H1 (cell line): Measurements from ENCODE around the gene KIF26B. TPM values are rescaled to one million over a fixed set of nuclear protein-coding genes. Genes with fewer than 3 reads are reported as not detected.

Experiments
- CHD7 ChIP-seq: fragments of 300-600 bp; sonication (generic); IDR thresholded peaks from 2 replicates; pipeline ENCODE4 v1.7.1; 2012; ENCODE audit warnings: low read length, moderate library complexity, mild to moderate bottlenecking, inconsistent platforms; ENCODE audit not compliant: insufficient replicate concordance
- polyA plus RNA-seq, 7 experiments: library from polyadenylated mRNA; depleted of rRNA in 3 of 7; stranded (reverse) in 5 of 7; unstranded in 2 of 7; fragments of >200 nt in 5 of 7; fragments of 200-250 nt in 2 of 7; gene quantifications; 1 replicate in 5 of 7; 2 replicates in 1 of 7; 4 replicates in 1 of 7; pipeline versions ENCODE4 v1.2.1 to v1.2.3, GENCODE V29; 2011 to 2013; ENCODE audit warnings: missing spikeins in 2 of 7, mixed read lengths in 2 of 7
- total RNA-seq: library from RNA; stranded (reverse); fragmentation: NEBNext Ultra II Directional; extraction: Animal tissue kit (Norgen Biotek cat#: 25700); gene quantifications from 2 replicates; pipeline ENCODE4 v1.2.1, GENCODE V29; 2021

KIF26B gene
- total and polyA plus RNA-seq, 2 of the 8 experiments (the other 6 are each of a cell fraction or from before 2014, with no cell fraction given): 0.06 to 0.28 TPM

DNA sequence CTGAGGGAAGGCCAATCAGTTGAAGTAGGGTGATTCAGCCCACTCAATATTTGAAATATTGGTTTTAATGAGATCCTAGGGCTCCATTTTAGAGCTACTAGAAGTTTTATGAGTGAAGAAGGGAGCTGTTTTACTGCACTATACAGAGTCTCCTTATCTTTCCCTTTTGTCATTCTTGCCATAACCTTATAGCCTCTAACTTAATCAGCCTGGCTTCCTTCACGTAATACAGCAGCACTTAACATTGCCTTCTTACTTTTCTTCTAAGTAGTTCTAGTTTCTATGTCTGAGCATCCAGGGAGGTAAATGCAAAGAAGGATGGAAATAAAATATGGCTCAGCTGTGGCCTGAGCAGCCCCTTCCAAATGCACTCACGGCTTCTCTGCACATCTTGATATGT lies 299.3 kb downstream of the KIF26B start (continued):
- no peak for TF ChIP-seq CHD7
